GM18499 (cell line): ENCODE measurements around the gene F2RL3.

Source experiments
- ATAC-seq: cut with Tn5 transposase; IDR thresholded peaks from one replicate; pipeline ENCODE4 v1.9.1; 2021; ENCODE audit warnings: moderate number of reproducible peaks; ENCODE audit not compliant: insufficient read depth, unreplicated experiment

The F2RL3 gene

GRCh38 chr19:16888629-16889365 is at the start of gene F2RL3:
Gene F2RL3 (plus strand): TSS chr19:16888999. CDS start chr19:16889190, 191 bp downstream.
- ATAC-seq, result no peak

GRCh38 chr19:16841391-16841926 is 47.3 kb upstream of the F2RL3 start:
- no peak for ATAC-seq

GRCh38 chr19:16846901-16847300 is 41.9 kb upstream of the F2RL3 start:
- ATAC-seq, result no peak

- no peak for ATAC-seq
Measured at GRCh38 chr19:16847430-16847829, 41.4 kb upstream of the F2RL3 start.

GRCh38 chr19:16849168-16849567 is 39.6 kb upstream of the F2RL3 start:
- no peak for ATAC-seq

GRCh38 chr19:16850133-16850532 is 38.7 kb upstream of the F2RL3 start:
- ATAC-seq, result no peak

- no peak for ATAC-seq
Measured at GRCh38 chr19:16851031-16851712, 37.6 kb upstream of the F2RL3 start.

GRCh38 chr19:16853066-16853465 is 35.7 kb upstream of the F2RL3 start:
- no peak for ATAC-seq

GRCh38 chr19:16856091-16856490 is 32.7 kb upstream of the F2RL3 start:
- no peak for ATAC-seq

GRCh38 chr19:16859626-16860025 is 29.2 kb upstream of the F2RL3 start:
- ATAC-seq, result no peak

GRCh38 chr19:16860118-16860517 is 28.7 kb upstream of the F2RL3 start:
- no peak for ATAC-seq

- no peak for ATAC-seq
Measured at GRCh38 chr19:16861011-16861410, 27.8 kb upstream of the F2RL3 start.

GRCh38 chr19:16861834-16862233 is 27.0 kb upstream of the F2RL3 start:
- no peak for ATAC-seq

- no peak for ATAC-seq
Measured at GRCh38 chr19:16862826-16863415, 25.9 kb upstream of the F2RL3 start.

- no peak for ATAC-seq
Measured at GRCh38 chr19:16867211-16867610, 21.6 kb upstream of the F2RL3 start.

GRCh38 chr19:16868423-16869130 is 20.2 kb upstream of the F2RL3 start:
- no peak for ATAC-seq

GRCh38 chr19:16869331-16869972 is 19.3 kb upstream of the F2RL3 start:
- no peak for ATAC-seq

- ATAC-seq, result no peak
Measured at GRCh38 chr19:16871871-16872270, 16.9 kb upstream of the F2RL3 start.

GRCh38 chr19:16872728-16873127 is 16.1 kb upstream of the F2RL3 start:
- ATAC-seq, result no peak

- ATAC-seq, result no peak
Measured at GRCh38 chr19:16873594-16873993, 15.2 kb upstream of the F2RL3 start.
